Measurements from ENCODE around the gene SPATA18. TPM values are rescaled to one million over a fixed set of nuclear protein-coding genes. Genes with fewer than 3 reads are reported as not detected.
"Not testable (repeated sequence)": the region's sequence is repeated elsewhere in the genome, so short reads cannot be mapped to it uniquely, and the experiment has no call there.

SPATA18 gene
- total and polyA plus RNA-seq, 2 of the 8 experiments (the other 6 are each of a cell fraction or from before 2014, with no cell fraction given): 1.4 to 2.4 TPM

DNA sequence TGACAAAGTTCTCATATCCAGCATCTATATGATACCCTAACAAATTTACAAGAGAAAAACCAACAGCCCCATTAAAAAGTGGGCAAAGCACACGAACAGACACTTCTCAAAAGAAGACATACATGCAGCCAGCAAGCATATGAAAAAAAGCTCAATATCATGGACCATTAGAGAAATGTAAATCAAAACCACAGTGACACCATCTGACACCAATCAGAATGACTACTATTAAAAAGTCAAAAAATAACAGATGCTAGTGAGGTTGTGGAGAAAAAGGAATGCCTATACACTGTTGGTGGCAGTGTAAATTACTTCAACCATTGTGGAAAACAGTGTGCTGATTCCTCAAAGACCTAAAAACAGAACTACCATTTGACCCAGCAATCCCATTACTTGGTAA lies 86.0 kb downstream of the SPATA18 start:
- H3K14ac ChIP-seq (ENCODE audit: insufficient read length); H4K8ac ChIP-seq (ENCODE audit: extremely low read depth, insufficient read depth, low read length); H2BK20ac ChIP-seq (ENCODE audit: low read length); H3K4me3 ChIP-seq (ENCODE audit: extremely low read depth in 1 of 4, insufficient read depth in 2 of 4, low read depth in 3 of 4, low read length in 4 of 4); H3K4me2 ChIP-seq (ENCODE audit: insufficient read depth in 1 of 2, low read depth in 2 of 2, low read length in 2 of 2); DNase-seq (ENCODE audit: low read depth in 1 of 2, low spot score in 2 of 2); H3K23me2 ChIP-seq (ENCODE audit: low read depth, low read length); H3K9me3 ChIP-seq (ENCODE audit: insufficient read depth in 2 of 2, low read depth in 1 of 2, low read length in 1 of 2); H3K23ac ChIP-seq (ENCODE audit: insufficient read length); H2BK12ac ChIP-seq (ENCODE audit: low read depth, low read length); POLR2A ChIA-PET (ENCODE audit: partially characterized antibody); H3K27ac ChIP-seq (ENCODE audit: low read depth, low read length); H4K20me1 ChIP-seq (replicated peaks in 1 of 2; ENCODE audit: control insufficient read depth in 1 of 2, insufficient read depth in 2 of 2, low read length in 2 of 2); H2AK5ac ChIP-seq (ENCODE audit: low read depth, low read length); FAIRE-seq; H2BK15ac ChIP-seq (ENCODE audit: low read length); H4K91ac ChIP-seq (replicated peaks; ENCODE audit: insufficient read length, low read length); H3K4me1 ChIP-seq (replicated peaks in 1 of 4; ENCODE audit: control insufficient read depth in 3 of 4, insufficient read depth in 4 of 4, low read length in 3 of 4); H3K9ac ChIP-seq (replicated peaks in 1 of 4; ENCODE audit: extremely low read depth in 1 of 4, low read depth in 3 of 4, low read length in 3 of 4); H3K79me2 ChIP-seq (ENCODE audit: control insufficient read depth in 1 of 2, insufficient read depth in 2 of 2, low read length in 2 of 2); H3K4ac ChIP-seq (replicated peaks; ENCODE audit: insufficient read length, low read depth, low read length); H3K79me1 ChIP-seq (ENCODE audit: low read depth, low read length); H2AFZ ChIP-seq (ENCODE audit: low read length); H3K18ac ChIP-seq (ENCODE audit: extremely low read depth, low read length); H4K5ac ChIP-seq (ENCODE audit: insufficient read length, low read depth, low read length); H2BK5ac ChIP-seq (ENCODE audit: low read depth, low read length); H3K56ac ChIP-seq (replicated peaks; ENCODE audit: insufficient read length, low read depth, low read length); H3K36me3 ChIP-seq (ENCODE audit: control insufficient read depth in 2 of 4, insufficient read depth in 4 of 4, low read length in 3 of 4); H3K27me3 ChIP-seq (replicated peaks in 1 of 4; ENCODE audit: control insufficient read depth in 3 of 4, extremely low read depth in 1 of 4, insufficient read depth in 3 of 4, low read length in 3 of 4); CTCF ChIA-PET (ENCODE audit: partially characterized antibody); H2BK120ac ChIP-seq (replicated peaks; ENCODE audit: low read depth, low read length): not testable (repeated sequence)
- 33% methylated on average over 1 of the region's 1 CpG; no CpG with 5 or more reads in 1 of the 2 experiments for WGBS, 2 experiments (ENCODE audit: extremely low coverage in 1 of 2, insufficient coverage in 1 of 2, insufficient read length in 1 of 2, insufficient replicate concordance in 2 of 2, low coverage in 1 of 2, low lambda C conversion rate in 2 of 2, missing lambda C conversion rate in 1 of 2)

Data from H1 (cell line).